SK-N-SH treated with all-trans-retinoic acid at 6 μM for 48 hours (cell line): ENCODE results near the gene SPEF1.

ENCODE experiments used
- ATAC-seq: fragments of 200-7000 bp; cut with Tn5 transposase; 3 replicates; pipeline ENCODE4 v1.9.1; 2020; ENCODE audit warnings: mild to moderate bottlenecking, moderate library complexity
- ARNTL ChIP-seq: fragments of 450-650 bp; formaldehyde crosslinking; IDR thresholded peaks from 2 replicates; pipeline ENCODE4 v1.5.0; 2020; ENCODE audit warnings: low read depth, mild to moderate bottlenecking, moderate library complexity, borderline replicate concordance
- BACH2 ChIP-seq: fragments of 250-450 bp; sonication (Bioruptor Pico); IDR thresholded peaks from 2 replicates; pipeline ENCODE4 v1.9.0; 2021; ENCODE audit warnings: mild to moderate bottlenecking, borderline replicate concordance
- CSDC2 ChIP-seq: fragments of 250-450 bp; sonication (Bioruptor Pico); IDR thresholded peaks from 2 replicates; pipeline ENCODE4 v1.5.0; 2020; ENCODE audit warnings: mild to moderate bottlenecking, moderate library complexity
- ESRRG ChIP-seq: fragments of 250-450 bp; sonication (Bioruptor Pico); IDR thresholded peaks from 2 replicates; pipeline ENCODE4 v1.6.1; 2021; ENCODE audit warnings: mild to moderate bottlenecking
- GLIS3 ChIP-seq: fragments of 250-450 bp; sonication (Bioruptor Pico); IDR thresholded peaks from 2 replicates; pipeline ENCODE4 v1.5.0; 2020; ENCODE audit warnings: mild to moderate bottlenecking, moderate library complexity
- ISL1 ChIP-seq: fragments of 250-450 bp; sonication (Bioruptor Pico); IDR thresholded peaks from 2 replicates; pipeline ENCODE4 v2.1.2; 2022; ENCODE audit warnings: mild to moderate bottlenecking, moderate library complexity
- OSR1 ChIP-seq: fragments of 250-450 bp; sonication (Bioruptor Pico); IDR thresholded peaks from 2 replicates; pipeline ENCODE4 v1.8.0; 2022; ENCODE audit warnings: moderate library complexity, mild to moderate bottlenecking, inconsistent platforms
- PPARA ChIP-seq: fragments of 250-450 bp; sonication (Bioruptor Pico); IDR thresholded peaks from 2 replicates; pipeline ENCODE4 v1.5.0; 2020; ENCODE audit warnings: mild to moderate bottlenecking, borderline replicate concordance
- RARB ChIP-seq: fragments of 250-450 bp; sonication (Bioruptor Pico); IDR thresholded peaks from 2 replicates; pipeline ENCODE4 v1.8.0; 2021; ENCODE audit warnings: mild to moderate bottlenecking, moderate library complexity
- TCF4 ChIP-seq: fragments of 250-450 bp; sonication (Bioruptor Pico); IDR thresholded peaks from 2 replicates; pipeline ENCODE4 v1.8.0; 2021; ENCODE audit warnings: mild to moderate bottlenecking, moderate library complexity, borderline replicate concordance
- ZC3H10 ChIP-seq: fragments of 250-450 bp; sonication (Bioruptor Pico); IDR thresholded peaks from 2 replicates; pipeline ENCODE4 v1.5.1; 2021; ENCODE audit warnings: mild to moderate bottlenecking, moderate library complexity
- ZFP3 ChIP-seq: fragments of 250-450 bp; sonication (Bioruptor Pico); IDR thresholded peaks from 2 replicates; pipeline ENCODE4 v1.5.0; 2020; ENCODE audit warnings: mild to moderate bottlenecking, moderate library complexity
- ZFP30 ChIP-seq: fragments of 450-650 bp; formaldehyde crosslinking; IDR thresholded peaks from 2 replicates; pipeline ENCODE4 v1.5.0; 2022; ENCODE audit warnings: mild to moderate bottlenecking, moderate library complexity
- ZNF565 ChIP-seq: fragments of 450-650 bp; formaldehyde crosslinking; conservative IDR thresholded peaks from 2 replicates; pipeline ENCODE4 v1.5.0; 2020; ENCODE audit warnings: low read depth, mild to moderate bottlenecking, moderate library complexity
- ZNF70 ChIP-seq: fragments of 450-650 bp; formaldehyde crosslinking; IDR thresholded peaks from 2 replicates; pipeline ENCODE4 v1.5.0; 2020; ENCODE audit warnings: mild to moderate bottlenecking, moderate library complexity
- ZNF8 ChIP-seq: fragments of 450-650 bp; formaldehyde crosslinking; IDR thresholded peaks from 2 replicates; pipeline ENCODE4 v1.5.0; 2020; ENCODE audit warnings: mild to moderate bottlenecking, moderate library complexity
- TF ChIP-seq, protein P1 (sequence below): fragments of 250-450 bp; sonication (Bioruptor Pico); IDR thresholded peaks from 2 replicates; pipeline ENCODE4 v1.8.0; 2021; ENCODE audit warnings: low read depth, mild to moderate bottlenecking, moderate library complexity, borderline replicate concordance
- TF ChIP-seq, protein P2 (sequence below): fragments of 250-450 bp; sonication (Bioruptor Pico); IDR thresholded peaks from 2 replicates; pipeline ENCODE4 v1.5.1; 2021; ENCODE audit warnings: mild to moderate bottlenecking, moderate library complexity
- TF ChIP-seq, protein P3 (sequence below): fragments of 250-450 bp; sonication (Bioruptor Pico); IDR thresholded peaks from 2 replicates; pipeline ENCODE4 v1.5.1; 2020; ENCODE audit warnings: low read depth, mild to moderate bottlenecking, moderate library complexity
- TF ChIP-seq, protein P4 (sequence below): fragments of 250-450 bp; sonication (Bioruptor Pico); IDR thresholded peaks from 2 replicates; pipeline ENCODE4 v1.8.0; 2020; ENCODE audit warnings: mild to moderate bottlenecking, moderate library complexity, borderline replicate concordance

Gene SPEF1

DNA sequence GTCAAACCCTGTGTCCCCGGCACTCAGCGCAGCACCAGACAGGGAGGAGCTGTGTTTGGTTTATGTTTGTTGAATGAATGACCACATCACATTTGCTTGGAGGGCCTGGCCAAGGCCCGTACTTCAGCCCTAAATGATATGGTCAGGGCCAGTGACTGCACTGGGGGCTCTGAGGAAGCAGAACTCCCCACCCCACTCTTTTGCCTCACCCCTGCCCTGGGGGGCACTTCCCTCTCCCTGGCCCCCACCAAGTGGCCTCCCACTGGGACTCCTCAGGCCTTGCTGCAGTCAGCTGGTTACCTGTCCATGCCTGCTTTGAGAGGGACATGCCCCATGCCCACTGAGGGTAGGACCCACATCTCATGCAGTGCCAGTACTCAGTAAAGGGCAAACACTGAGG, 16.6 kb downstream of the SPEF1 start:
- no peak for ATAC-seq
- TF ChIP-seq, protein P1, sequence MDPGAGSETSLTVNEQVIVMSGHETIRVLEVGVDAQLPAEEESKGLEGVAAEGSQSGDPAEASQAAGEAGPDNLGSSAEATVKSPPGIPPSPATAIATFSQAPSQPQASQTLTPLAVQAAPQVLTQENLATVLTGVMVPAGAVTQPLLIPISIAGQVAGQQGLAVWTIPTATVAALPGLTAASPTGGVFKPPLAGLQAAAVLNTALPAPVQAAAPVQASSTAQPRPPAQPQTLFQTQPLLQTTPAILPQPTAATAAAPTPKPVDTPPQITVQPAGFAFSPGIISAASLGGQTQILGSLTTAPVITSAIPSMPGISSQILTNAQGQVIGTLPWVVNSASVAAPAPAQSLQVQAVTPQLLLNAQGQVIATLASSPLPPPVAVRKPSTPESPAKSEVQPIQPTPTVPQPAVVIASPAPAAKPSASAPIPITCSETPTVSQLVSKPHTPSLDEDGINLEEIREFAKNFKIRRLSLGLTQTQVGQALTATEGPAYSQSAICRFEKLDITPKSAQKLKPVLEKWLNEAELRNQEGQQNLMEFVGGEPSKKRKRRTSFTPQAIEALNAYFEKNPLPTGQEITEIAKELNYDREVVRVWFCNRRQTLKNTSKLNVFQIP (CRISPR knock-in tag), result no peak
- TF ChIP-seq ISL1 (CRISPR knock-in tag), result no peak
- TF ChIP-seq ZFP3 (CRISPR knock-in tag), result no peak
- TF ChIP-seq, protein P2, sequence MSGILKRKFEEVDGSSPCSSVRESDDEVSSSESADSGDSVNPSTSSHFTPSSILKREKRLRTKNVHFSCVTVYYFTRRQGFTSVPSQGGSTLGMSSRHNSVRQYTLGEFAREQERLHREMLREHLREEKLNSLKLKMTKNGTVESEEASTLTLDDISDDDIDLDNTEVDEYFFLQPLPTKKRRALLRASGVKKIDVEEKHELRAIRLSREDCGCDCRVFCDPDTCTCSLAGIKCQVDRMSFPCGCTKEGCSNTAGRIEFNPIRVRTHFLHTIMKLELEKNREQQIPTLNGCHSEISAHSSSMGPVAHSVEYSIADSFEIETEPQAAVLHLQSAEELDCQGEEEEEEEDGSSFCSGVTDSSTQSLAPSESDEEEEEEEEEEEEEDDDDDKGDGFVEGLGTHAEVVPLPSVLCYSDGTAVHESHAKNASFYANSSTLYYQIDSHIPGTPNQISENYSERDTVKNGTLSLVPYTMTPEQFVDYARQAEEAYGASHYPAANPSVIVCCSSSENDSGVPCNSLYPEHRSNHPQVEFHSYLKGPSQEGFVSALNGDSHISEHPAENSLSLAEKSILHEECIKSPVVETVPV (CRISPR knock-in tag), result no peak
- TF ChIP-seq ZNF565 (CRISPR knock-in tag), result no peak
- TF ChIP-seq CSDC2, result no peak
- no peak for TF ChIP-seq ZFP30 (CRISPR knock-in tag)
- TF ChIP-seq OSR1 (CRISPR knock-in tag), result no peak
- TF ChIP-seq, all 23 proteins: peak for 0

DNA sequence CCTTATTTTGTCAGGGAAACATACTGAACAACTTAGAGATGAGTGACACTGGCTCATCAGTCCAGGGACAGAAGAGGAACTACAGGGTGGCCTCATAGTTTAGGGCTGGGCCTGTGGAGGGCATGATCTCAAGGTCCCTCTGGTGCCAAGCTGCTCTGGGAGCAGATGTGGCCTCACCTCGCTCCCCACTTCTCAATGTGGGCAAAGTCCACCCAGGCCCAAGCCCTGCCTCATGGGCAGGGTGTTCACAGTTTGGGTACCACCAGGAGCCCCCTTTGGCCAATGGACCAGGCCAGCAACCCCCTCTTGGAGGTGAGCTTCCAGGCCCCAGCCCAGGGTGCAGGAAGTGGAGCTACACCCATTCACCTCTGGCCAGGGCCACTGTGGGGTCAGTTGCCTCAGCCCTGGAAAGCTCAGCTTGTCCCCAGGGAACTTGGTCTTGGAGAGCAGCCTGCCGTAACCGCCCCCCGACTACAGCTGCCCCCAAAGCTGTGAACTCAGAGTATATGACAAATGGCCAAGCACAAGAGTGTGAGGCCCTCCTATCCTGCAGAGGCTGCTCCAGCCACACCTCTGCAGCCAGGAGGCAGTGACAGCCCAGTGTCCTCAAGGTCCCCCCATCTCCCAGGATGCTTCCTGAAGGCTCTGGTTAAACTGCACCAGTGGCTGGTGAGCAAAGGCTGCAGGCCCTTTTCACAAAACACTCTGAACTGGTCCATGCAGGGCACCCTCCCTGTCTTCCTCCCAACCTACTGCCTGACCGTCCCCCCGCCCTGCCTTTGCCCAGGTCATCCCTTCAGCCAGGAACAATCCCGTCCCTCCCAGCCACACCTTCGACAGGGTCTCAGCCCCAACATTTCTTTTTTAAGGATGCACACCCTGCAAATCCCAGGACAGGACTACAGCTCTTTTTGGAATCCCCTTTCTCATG, 17.3 kb downstream of the SPEF1 start:
- no peak for ATAC-seq
- TF ChIP-seq GLIS3 (CRISPR knock-in tag) (no peak), ARNTL (no peak)
- TF ChIP-seq, protein P3, sequence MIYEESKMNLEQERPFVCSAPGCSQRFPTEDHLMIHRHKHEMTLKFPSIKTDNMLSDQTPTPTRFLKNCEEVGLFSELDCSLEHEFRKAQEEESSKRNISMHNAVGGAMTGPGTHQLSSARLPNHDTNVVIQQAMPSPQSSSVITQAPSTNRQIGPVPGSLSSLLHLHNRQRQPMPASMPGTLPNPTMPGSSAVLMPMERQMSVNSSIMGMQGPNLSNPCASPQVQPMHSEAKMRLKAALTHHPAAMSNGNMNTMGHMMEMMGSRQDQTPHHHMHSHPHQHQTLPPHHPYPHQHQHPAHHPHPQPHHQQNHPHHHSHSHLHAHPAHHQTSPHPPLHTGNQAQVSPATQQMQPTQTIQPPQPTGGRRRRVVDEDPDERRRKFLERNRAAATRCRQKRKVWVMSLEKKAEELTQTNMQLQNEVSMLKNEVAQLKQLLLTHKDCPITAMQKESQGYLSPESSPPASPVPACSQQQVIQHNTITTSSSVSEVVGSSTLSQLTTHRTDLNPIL, result no peak

DNA sequence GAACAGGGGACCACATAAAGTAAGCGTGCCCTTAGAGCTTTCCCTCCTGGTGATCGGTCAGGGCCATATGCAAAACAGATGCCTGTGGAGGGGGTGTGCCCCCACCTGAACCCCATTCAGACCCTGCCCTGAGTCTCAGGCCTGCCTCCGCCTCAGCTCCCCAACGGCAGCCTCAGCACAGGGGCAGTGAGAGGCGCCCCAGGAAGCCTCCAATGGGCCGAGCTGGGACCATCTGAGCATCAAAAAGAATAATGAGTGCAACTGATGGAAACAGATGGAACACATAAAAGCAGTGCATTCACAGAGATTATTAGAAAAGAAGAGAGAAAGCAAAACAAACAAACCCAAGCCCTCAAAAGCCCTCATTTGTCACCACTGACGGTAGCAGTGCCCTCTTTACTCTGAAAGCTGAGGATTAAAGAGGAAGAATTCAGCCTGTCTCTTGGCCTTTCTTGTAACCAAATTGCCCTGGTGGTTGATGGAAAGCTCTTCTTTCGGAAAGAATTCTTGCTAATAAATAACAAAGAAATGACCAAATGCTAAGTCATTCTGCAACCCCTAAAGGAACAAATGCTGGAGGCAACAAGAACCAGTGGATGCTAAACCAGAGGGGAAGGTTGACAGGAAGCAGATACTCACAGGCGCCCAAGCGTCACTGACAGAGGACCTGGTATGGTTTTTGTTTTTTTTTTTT, 20.4 kb downstream of the SPEF1 start:
- TF ChIP-seq ZC3H10 (no peak), ZNF8 (CRISPR knock-in tag) (no peak), RARB (CRISPR knock-in tag) (no peak), CSDC2 (no peak), GLIS3 (CRISPR knock-in tag) (no peak), ZNF70 (CRISPR knock-in tag) (no peak), BACH2 (CRISPR knock-in tag) (no peak), TCF4 (no peak), OSR1 (CRISPR knock-in tag) (no peak), ESRRG (CRISPR knock-in tag) (no peak), ARNTL (no peak), PPARA (CRISPR knock-in tag) (no peak)
- TF ChIP-seq, protein P4, sequence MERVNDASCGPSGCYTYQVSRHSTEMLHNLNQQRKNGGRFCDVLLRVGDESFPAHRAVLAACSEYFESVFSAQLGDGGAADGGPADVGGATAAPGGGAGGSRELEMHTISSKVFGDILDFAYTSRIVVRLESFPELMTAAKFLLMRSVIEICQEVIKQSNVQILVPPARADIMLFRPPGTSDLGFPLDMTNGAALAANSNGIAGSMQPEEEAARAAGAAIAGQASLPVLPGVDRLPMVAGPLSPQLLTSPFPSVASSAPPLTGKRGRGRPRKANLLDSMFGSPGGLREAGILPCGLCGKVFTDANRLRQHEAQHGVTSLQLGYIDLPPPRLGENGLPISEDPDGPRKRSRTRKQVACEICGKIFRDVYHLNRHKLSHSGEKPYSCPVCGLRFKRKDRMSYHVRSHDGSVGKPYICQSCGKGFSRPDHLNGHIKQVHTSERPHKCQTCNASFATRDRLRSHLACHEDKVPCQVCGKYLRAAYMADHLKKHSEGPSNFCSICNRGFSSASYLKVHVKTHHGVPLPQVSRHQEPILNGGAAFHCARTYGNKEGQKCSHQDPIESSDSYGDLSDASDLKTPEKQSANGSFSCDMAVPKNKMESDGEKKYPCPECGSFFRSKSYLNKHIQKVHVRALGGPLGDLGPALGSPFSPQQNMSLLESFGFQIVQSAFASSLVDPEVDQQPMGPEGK (CRISPR knock-in tag), result no peak
- TF ChIP-seq, protein P2 (CRISPR knock-in tag), result no peak
- TF ChIP-seq, protein P3, result no peak
- TF ChIP-seq, all 23 proteins: peak for 0
- ATAC-seq, result no peak
